SK-N-SH (cell line): ENCODE measurements around the gene FCRLB. TPM values are rescaled to one million over a fixed set of nuclear protein-coding genes. Genes with fewer than 3 reads are reported as not detected.
"Not testable (repeated sequence)": the region's sequence is repeated elsewhere in the genome, so short reads cannot be mapped to it uniquely, and the experiment has no call there.

Source experiments
- CTCF ChIA-PET: fragments of 300-600, 350-600 bp; formaldehyde crosslinking; extraction: SDS; loops from one replicate; lab custom pipeline; 2021; lab: Yijun Ruan, JAX
- POLR2A ChIA-PET: fragments of 350-600 bp; sonication (Branson Sonifier 250); formaldehyde crosslinking; extraction: SDS; loops from one replicate; lab custom pipeline; 2020; ENCODE audit warnings: antibody characterized with exemption, inconsistent platforms; lab: Yijun Ruan, JAX
- DNase-seq: peaks from one replicate; pipeline ENCODE4 v3.0.0; 2012
- H2AFZ ChIP-seq: fragments of 200-600 bp; sonication (generic); 2 replicates; pipeline ENCODE4 v1.8.1; 2016; ENCODE audit warnings: antibody characterized with exemption, mild to moderate bottlenecking, low read depth
- H3F3A ChIP-seq: fragments of 200-600 bp; sonication (generic); replicated peaks from 2 replicates; pipeline ENCODE3; 2016; ENCODE audit warnings: antibody characterized with exemption, mild to moderate bottlenecking; ENCODE audit not compliant: insufficient read depth
- H3K27ac ChIP-seq, 2 experiments: fragments of 200-500 bp in 1 of 2; fragments of 200-600 bp in 1 of 2; sonication (Bioruptor generic) in 1 of 2; sonication (generic), shearing (Covaris generic) in 1 of 2; 2 replicates each; pipeline versions ENCODE4 v1.5.1 to v1.6.1; 2014 to 2016; ENCODE audit warnings: low read depth in 2 of 2, inconsistent platforms in 1 of 2, low read length in 1 of 2, mild to moderate bottlenecking in 1 of 2, mixed read lengths in 1 of 2
- H3K27me3 ChIP-seq: fragments of 200-600 bp; sonication (generic), shearing (Covaris generic); 2 replicates; pipeline ENCODE4 v1.6.1; 2016; ENCODE audit warnings: mixed run types; ENCODE audit not compliant: insufficient read depth
- H3K36me3 ChIP-seq, 2 experiments: fragments of 200-500 bp in 1 of 2; fragments of 200-600 bp in 1 of 2; sonication (Bioruptor generic) in 1 of 2; sonication (generic) in 1 of 2; replicated peaks in 1 of 2; 2 replicates each; pipeline versions ENCODE3 to v1.5.1; 2014 to 2016; ENCODE audit warnings: low read length in 1 of 2, mild to moderate bottlenecking in 1 of 2; ENCODE audit not compliant: insufficient read depth in 2 of 2, control insufficient read depth in 1 of 2
- H3K4me1 ChIP-seq, 2 experiments: fragments of 200-500 bp in 1 of 2; fragments of 200-600 bp in 1 of 2; sonication (Bioruptor generic) in 1 of 2; sonication (generic), shearing (Covaris generic) in 1 of 2; 2 replicates each; pipeline versions ENCODE4 v1.5.1 to v1.6.1; 2014 to 2016; ENCODE audit warnings: low read depth in 1 of 2, low read length in 1 of 2, mixed run types in 1 of 2; ENCODE audit not compliant: insufficient read depth in 2 of 2, control insufficient read depth in 1 of 2
- H3K4me2 ChIP-seq: fragments of 200-600 bp; sonication (generic), shearing (Covaris generic); 2 replicates; pipeline ENCODE4 v1.6.1; 2017; ENCODE audit warnings: mixed run types
- H3K4me3 ChIP-seq, 2 experiments: fragments of 200-500 bp in 1 of 2; fragments of 200-600 bp in 1 of 2; sonication (Bioruptor generic) in 1 of 2; sonication (generic), shearing (Covaris generic) in 1 of 2; 2 replicates each; pipeline versions ENCODE4 v1.5.1 to v1.8.1; 2014 to 2016; ENCODE audit warnings: low read depth in 2 of 2, inconsistent platforms in 1 of 2, low read length in 1 of 2, mild to moderate bottlenecking in 1 of 2, mixed read lengths in 1 of 2, moderate library complexity in 1 of 2
- H3K79me2 ChIP-seq: fragments of 200-600 bp; sonication (generic); 2 replicates; pipeline ENCODE4 v1.8.1; 2017; ENCODE audit warnings: mild to moderate bottlenecking; ENCODE audit not compliant: insufficient read depth
- H3K9ac ChIP-seq: fragments of 200-600 bp; sonication (generic); 2 replicates; pipeline ENCODE4 v1.6.1; 2017; ENCODE audit warnings: mixed run types
- H3K9me2 ChIP-seq: fragments of 200-600 bp; sonication (generic); 2 replicates; pipeline ENCODE4 v1.6.1; 2017; ENCODE audit warnings: mixed run types
- H3K9me3 ChIP-seq: fragments of 200-600 bp; sonication (generic); 2 replicates; pipeline ENCODE4 v1.6.1; 2017; ENCODE audit warnings: mixed run types, mild to moderate bottlenecking, moderate library complexity
- H4K20me1 ChIP-seq: fragments of 200-600 bp; sonication (generic); 2 replicates; pipeline ENCODE4 v1.6.1; 2017; ENCODE audit warnings: mild to moderate bottlenecking, mixed run types; ENCODE audit not compliant: insufficient read depth
- FOSL2 ChIP-seq: IDR thresholded peaks from 2 replicates; pipeline ENCODE4 v1.4.0; 2012; ENCODE audit warnings: low read depth, mild to moderate bottlenecking, moderate library complexity, borderline replicate concordance
- IRF3 ChIP-seq: fragments of 150-350 bp; IDR thresholded peaks from 2 replicates; pipeline ENCODE4 v1.6.1; 2016; ENCODE audit warnings: mild to moderate bottlenecking, low read depth, low read length
- JUND ChIP-seq: IDR thresholded peaks from 2 replicates; pipeline ENCODE4 v1.4.0; 2012
- MXI1 ChIP-seq: IDR thresholded peaks from 2 replicates; pipeline ENCODE4 v1.6.1; 2012; ENCODE audit warnings: mild to moderate bottlenecking, low read depth, low read length, improper control_type of control experiment
- POLR2AphosphoS5 ChIP-seq: IDR thresholded peaks from 2 replicates; pipeline ENCODE4 v1.6.1; 2012; ENCODE audit warnings: low read depth, low read length
- SIN3A ChIP-seq: IDR thresholded peaks from 2 replicates; pipeline ENCODE4 v1.6.1; 2012; ENCODE audit warnings: low read depth, mild to moderate bottlenecking, low read length, moderate library complexity, borderline replicate concordance
- YY1 ChIP-seq: IDR thresholded peaks from 2 replicates; pipeline ENCODE4 v1.4.0; 2012; ENCODE audit warnings: low read depth, mild to moderate bottlenecking
- ZBTB33 ChIP-seq: IDR thresholded peaks from 2 replicates; pipeline ENCODE4 v1.4.0; 2012; ENCODE audit warnings: low read depth, borderline replicate concordance
- WGBS: methylation state at CpG from one replicate; pipeline ENCODE4 v1.1.6; 2017; ENCODE audit warnings: low lambda C conversion rate; 5-methylcytosine and 5-hydroxymethylcytosine counted together
- polyA plus RNA-seq, 3 experiments: library from polyadenylated mRNA; depleted of rRNA; stranded (reverse); fragments of >200 nt; gene quantifications; 2 replicates each; pipeline ENCODE4 v1.2.3, GENCODE V29; 2012
- TF ChIP-seq, protein P1 (sequence below): IDR thresholded peaks from 2 replicates; pipeline ENCODE4 v1.6.1; 2012; ENCODE audit warnings: mild to moderate bottlenecking, low read depth, low read length, moderate library complexity

Gene FCRLB
- polyA plus RNA-seq, 1 of the 3 experiments (the other 2 are of a cell fraction), result 2.6 TPM

DNA sequence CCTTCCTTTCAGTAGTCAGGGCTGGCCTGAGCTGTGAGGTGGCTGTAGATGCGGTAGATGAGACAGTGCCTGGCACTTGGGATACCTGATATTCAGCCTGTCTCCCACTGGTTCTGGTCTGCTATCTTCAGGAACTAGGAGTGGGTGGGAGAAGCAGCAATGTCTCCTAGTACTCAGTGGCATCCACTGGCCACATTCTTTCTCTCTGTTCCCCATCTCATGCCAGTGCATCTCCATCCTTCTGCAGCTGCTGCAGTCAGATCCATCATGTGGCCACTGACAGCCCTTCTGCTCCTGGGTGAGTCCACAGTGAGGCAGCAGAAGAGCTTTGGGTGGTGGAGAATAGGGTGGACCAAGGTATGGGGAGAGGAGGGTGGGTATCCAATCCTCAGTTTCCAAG, 1.1 kb downstream of the FCRLB start:
- Histone ChIP-seq H3K27me3 (no peaks in the 10 kb centered on the region), H3K4me3 (no peak overlapping the region), H4K20me1 (no peaks in the 10 kb centered on the region), H3F3A (peaks cover 14% of the 10 kb centered on the region), H3K27ac (peak overlapping the region in 1 of 2 experiments; percentile 85; a peak in 2 of 4 replicates), H3K9me3 (no peaks in the 10 kb centered on the region), H2AFZ (no peak overlapping the region), H3K4me2 (peak overlapping the region; percentile 22; the same call in 1 of the 2 replicates), H3K4me1 (peaks cover 11% of the 10 kb centered on the region in 2 experiments; a peak in 2 of 4 replicates), H3K9me2 (no peaks in the 10 kb centered on the region), H3K36me3 (no peaks in the 10 kb centered on the region), H3K9ac (no peak overlapping the region; the same call in 1 of the 2 replicates), H3K79me2 (no peaks in the 10 kb centered on the region; the same call in 1 of the 2 replicates)
- WGBS, result no CpG with 5 or more reads among the region's 1 CpG
- ChIA-PET POLR2A (no interaction called here), CTCF (interaction anchor here (0.7 to 0.9 kb wide), 3 partner anchors 19 to 431 kb away, joined by 3 to 4 read pairs (median 3); no protein-coding TSS in a partner anchor)
- TF ChIP-seq YY1 (no peak), SIN3A (no peak), JUND (no peak), FOSL2 (no peak), MXI1 (no peak), IRF3 (no peak)
- no peak for DNase-seq

GRCh38 chr1:161723459-161724141, 2.3 kb downstream of the FCRLB start:
- no peaks in the 10 kb centered on the region; the same call in 1 of the 2 replicates for H3K79me2 ChIP-seq
- H4K20me1 ChIP-seq, result no peaks in the 10 kb centered on the region
- no peak for DNase-seq
- H3K4me2 ChIP-seq, result no peak overlapping the region
- TF ChIP-seq, protein P1, sequence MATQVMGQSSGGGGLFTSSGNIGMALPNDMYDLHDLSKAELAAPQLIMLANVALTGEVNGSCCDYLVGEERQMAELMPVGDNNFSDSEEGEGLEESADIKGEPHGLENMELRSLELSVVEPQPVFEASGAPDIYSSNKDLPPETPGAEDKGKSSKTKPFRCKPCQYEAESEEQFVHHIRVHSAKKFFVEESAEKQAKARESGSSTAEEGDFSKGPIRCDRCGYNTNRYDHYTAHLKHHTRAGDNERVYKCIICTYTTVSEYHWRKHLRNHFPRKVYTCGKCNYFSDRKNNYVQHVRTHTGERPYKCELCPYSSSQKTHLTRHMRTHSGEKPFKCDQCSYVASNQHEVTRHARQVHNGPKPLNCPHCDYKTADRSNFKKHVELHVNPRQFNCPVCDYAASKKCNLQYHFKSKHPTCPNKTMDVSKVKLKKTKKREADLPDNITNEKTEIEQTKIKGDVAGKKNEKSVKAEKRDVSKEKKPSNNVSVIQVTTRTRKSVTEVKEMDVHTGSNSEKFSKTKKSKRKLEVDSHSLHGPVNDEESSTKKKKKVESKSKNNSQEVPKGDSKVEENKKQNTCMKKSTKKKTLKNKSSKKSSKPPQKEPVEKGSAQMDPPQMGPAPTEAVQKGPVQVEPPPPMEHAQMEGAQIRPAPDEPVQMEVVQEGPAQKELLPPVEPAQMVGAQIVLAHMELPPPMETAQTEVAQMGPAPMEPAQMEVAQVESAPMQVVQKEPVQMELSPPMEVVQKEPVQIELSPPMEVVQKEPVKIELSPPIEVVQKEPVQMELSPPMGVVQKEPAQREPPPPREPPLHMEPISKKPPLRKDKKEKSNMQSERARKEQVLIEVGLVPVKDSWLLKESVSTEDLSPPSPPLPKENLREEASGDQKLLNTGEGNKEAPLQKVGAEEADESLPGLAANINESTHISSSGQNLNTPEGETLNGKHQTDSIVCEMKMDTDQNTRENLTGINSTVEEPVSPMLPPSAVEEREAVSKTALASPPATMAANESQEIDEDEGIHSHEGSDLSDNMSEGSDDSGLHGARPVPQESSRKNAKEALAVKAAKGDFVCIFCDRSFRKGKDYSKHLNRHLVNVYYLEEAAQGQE, result peak; percentile 85
- TF ChIP-seq POLR2AphosphoS5 (no peak), ZBTB33 (no peak)
- H2AFZ ChIP-seq, result no peak overlapping the region
- no peaks in the 10 kb centered on the region for H3K36me3 ChIP-seq
- no peak overlapping the region for H3K27ac ChIP-seq
- H3K9ac ChIP-seq, result no peak overlapping the region
- H3K9me2 ChIP-seq, result no peaks in the 10 kb centered on the region
- H3F3A ChIP-seq, result peaks cover 20% of the 10 kb centered on the region
- no peak overlapping the region for H3K4me3 ChIP-seq
- no peaks in the 10 kb centered on the region for H3K27me3 ChIP-seq
- WGBS, result 57% methylated on average over 6 of the region's 8 CpGs
- H3K4me1 ChIP-seq, result peaks cover 11 to 13% of the 10 kb centered on the region in 2 experiments; a peak in 2 of 4 replicates
- POLR2A ChIA-PET, result no interaction called here
- no peaks in the 10 kb centered on the region for H3K9me3 ChIP-seq
- CTCF ChIA-PET, result interaction anchor here (0.9 kb wide), 1 partner anchor 18 kb away, joined by 4 read pairs; no protein-coding TSS in a partner anchor

DNA sequence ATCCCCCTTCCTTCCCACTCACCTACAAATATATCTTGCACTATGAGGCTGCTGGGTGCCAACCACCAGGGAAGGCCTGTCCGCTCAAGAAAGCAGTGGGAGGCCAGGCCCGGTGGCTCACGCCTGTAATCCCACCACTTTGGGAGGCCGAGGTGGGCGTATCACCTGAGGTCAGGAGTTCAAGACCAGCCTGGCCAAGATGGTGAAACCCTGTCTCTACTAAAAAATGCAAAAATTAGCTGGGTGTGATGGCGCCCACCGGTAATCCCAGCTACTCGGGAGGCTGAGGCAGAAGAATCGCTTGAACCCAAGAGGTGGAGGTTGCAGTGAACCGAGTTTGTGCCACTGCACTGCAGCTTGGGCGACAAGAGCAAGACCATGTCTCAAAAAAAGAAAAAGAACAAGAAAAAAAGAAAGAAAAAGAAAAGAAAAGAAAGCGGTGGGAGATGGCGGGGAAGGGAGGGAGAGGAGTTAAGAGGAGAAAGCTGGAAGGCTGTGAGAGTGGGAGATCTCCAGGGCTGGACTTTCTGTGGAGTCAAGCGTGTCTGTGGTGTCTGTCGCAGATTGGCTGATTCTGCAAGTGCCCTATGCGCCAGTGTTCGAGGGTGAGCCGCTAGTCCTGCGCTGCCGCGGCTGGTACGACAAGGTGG, 4.0 kb downstream of the FCRLB start:
- H3K79me2 ChIP-seq, H3K9me2 ChIP-seq, POLR2A ChIA-PET, H4K20me1 ChIP-seq, H3K27me3 ChIP-seq, H3K36me3 ChIP-seq, DNase-seq, H3K9me3 ChIP-seq: not testable (repeated sequence)
- CTCF ChIA-PET, result interaction anchor here (1.1 to 5.9 kb wide), 7 partner anchors 9 to 238 kb away, joined by 3 to 62 read pairs (median 6); partner anchors contain the start of gene DUSP12
- 37% methylated on average over 16 of the region's 22 CpGs for WGBS
- H3K4me3 ChIP-seq, result peak overlapping the region; percentile 73 to 79
- H2AFZ ChIP-seq, result peak overlapping the region; percentile 75
- H3K4me2 ChIP-seq, result peak overlapping the region; percentile 98
- peaks cover 20% of the 10 kb centered on the region for H3F3A ChIP-seq
- peak overlapping the region in 1 of 2 experiments; percentile 84; a peak in 2 of 4 replicates for H3K27ac ChIP-seq
- peak overlapping the region; percentile 88; the same call in 1 of the 2 replicates for H3K9ac ChIP-seq
- peaks cover 13% of the 10 kb centered on the region in 2 experiments; a peak in 2 of 4 replicates for H3K4me1 ChIP-seq
